ENCODE data around the gene USP20. TPM values are rescaled to one million over a fixed set of nuclear protein-coding genes. Genes with fewer than 3 reads are reported as not detected.
"Not testable (repeated sequence)": the region's sequence is repeated elsewhere in the genome, so short reads cannot be mapped to it uniquely, and the experiment has no call there.

USP20 gene
- total and polyA plus RNA-seq, 4 donors = 11.4 to 38.9 (median 24.0) TPM

- H3K27ac ChIP-seq (ENCODE audit: low read depth, low read length) = no peak overlapping the region
- DNase-seq (ENCODE audit: low read depth in 4 of 6, low spot score in 6 of 6) = no peak
- no peak overlapping the region for H3K4me3 ChIP-seq (ENCODE audit: low read depth, low read length)
- 74% methylated on average over 15 of the region's 27 CpGs for WGBS (ENCODE audit: insufficient coverage)
- H3K4me1 ChIP-seq (ENCODE audit: control insufficient read depth, insufficient read depth, low read length) = peaks cover 39% of the 10 kb centered on the region
- H3K9me3 ChIP-seq (ENCODE audit: control insufficient read depth, insufficient read depth, low read length) = no peaks in the 10 kb centered on the region
- H3K36me3 ChIP-seq (ENCODE audit: control insufficient read depth, insufficient read depth, low read length) = peaks cover 59% of the 10 kb centered on the region
- H3K27me3 ChIP-seq (ENCODE audit: control insufficient read depth, insufficient read depth, low read length) = no peaks in the 10 kb centered on the region
Measured at GRCh38 chr9:129887334-129888292, 52.4 kb downstream of the USP20 start.

GRCh38 chr9:129888293-129889121 is 53.2 kb downstream of the USP20 start:
- no peak for DNase-seq (ENCODE audit: low read depth in 4 of 6, low spot score in 6 of 6)
- H3K4me3 ChIP-seq (ENCODE audit: low read depth, low read length) = no peak overlapping the region
- H3K27me3 ChIP-seq (ENCODE audit: control insufficient read depth, insufficient read depth, low read length) = no peaks in the 10 kb centered on the region
- WGBS (ENCODE audit: insufficient coverage) = 87% methylated on average over 15 of the region's 29 CpGs
- H3K27ac ChIP-seq (ENCODE audit: low read depth, low read length) = no peak overlapping the region
- peaks cover 39% of the 10 kb centered on the region for H3K4me1 ChIP-seq (ENCODE audit: control insufficient read depth, insufficient read depth, low read length)
- peaks cover 50% of the 10 kb centered on the region for H3K36me3 ChIP-seq (ENCODE audit: control insufficient read depth, insufficient read depth, low read length)
- H3K9me3 ChIP-seq (ENCODE audit: control insufficient read depth, insufficient read depth, low read length) = no peaks in the 10 kb centered on the region

GRCh38 chr9:129889122-129889940 is 54.1 kb downstream of the USP20 start:
- Histone ChIP-seq H3K4me3 (ENCODE audit: low read depth, low read length) (no peak overlapping the region), H3K27me3 (ENCODE audit: control insufficient read depth, insufficient read depth, low read length) (no peaks in the 10 kb centered on the region), H3K27ac (ENCODE audit: low read depth, low read length) (no peak overlapping the region), H3K36me3 (ENCODE audit: control insufficient read depth, insufficient read depth, low read length) (peaks cover 50% of the 10 kb centered on the region), H3K4me1 (ENCODE audit: control insufficient read depth, insufficient read depth, low read length) (peaks cover 33% of the 10 kb centered on the region), H3K9me3 (ENCODE audit: control insufficient read depth, insufficient read depth, low read length) (no peaks in the 10 kb centered on the region)
- 95% methylated on average over 22 of the region's 31 CpGs for WGBS (ENCODE audit: insufficient coverage)
- DNase-seq (ENCODE audit: low read depth in 4 of 6, low spot score in 6 of 6) = no peak

- Histone ChIP-seq H3K4me1 (ENCODE audit: control insufficient read depth, insufficient read depth, low read length) (peaks cover 26% of the 10 kb centered on the region), H3K27me3 (ENCODE audit: control insufficient read depth, insufficient read depth, low read length) (no peaks in the 10 kb centered on the region), H3K9me3 (ENCODE audit: control insufficient read depth, insufficient read depth, low read length) (no peaks in the 10 kb centered on the region), H3K27ac (ENCODE audit: low read depth, low read length) (no peak overlapping the region), H3K4me3 (ENCODE audit: low read depth, low read length) (no peak overlapping the region), H3K36me3 (ENCODE audit: control insufficient read depth, insufficient read depth, low read length) (peaks cover 47% of the 10 kb centered on the region)
- no peak for DNase-seq (ENCODE audit: low read depth in 4 of 6, low spot score in 6 of 6)
- 43% methylated on average over 26 of the region's 37 CpGs for WGBS (ENCODE audit: insufficient coverage)
Measured at GRCh38 chr9:129889941-129890717, 54.9 kb downstream of the USP20 start.

- H3K9me3 ChIP-seq (ENCODE audit: control insufficient read depth, insufficient read depth, low read length); DNase-seq (ENCODE audit: low read depth in 4 of 6, low spot score in 6 of 6); H3K27ac ChIP-seq (ENCODE audit: low read depth, low read length); H3K4me3 ChIP-seq (ENCODE audit: low read depth, low read length); H3K27me3 ChIP-seq (ENCODE audit: control insufficient read depth, insufficient read depth, low read length): not testable (repeated sequence)
- Histone ChIP-seq H3K4me1 (ENCODE audit: control insufficient read depth, insufficient read depth, low read length) (peaks cover 19% of the 10 kb centered on the region), H3K36me3 (ENCODE audit: control insufficient read depth, insufficient read depth, low read length) (peaks cover 46% of the 10 kb centered on the region)
- 78% methylated on average over 9 of the region's 14 CpGs for WGBS (ENCODE audit: insufficient coverage)
Measured at GRCh38 chr9:129890718-129891299, 55.6 kb downstream of the USP20 start.

- Histone ChIP-seq H3K36me3 (ENCODE audit: control insufficient read depth, insufficient read depth, low read length) (peaks cover 47% of the 10 kb centered on the region), H3K27ac (ENCODE audit: low read depth, low read length) (peak overlapping the region; percentile 52), H3K9me3 (ENCODE audit: control insufficient read depth, insufficient read depth, low read length) (no peaks in the 10 kb centered on the region), H3K4me3 (ENCODE audit: low read depth, low read length) (no peak overlapping the region), H3K27me3 (ENCODE audit: control insufficient read depth, insufficient read depth, low read length) (no peaks in the 10 kb centered on the region), H3K4me1 (ENCODE audit: control insufficient read depth, insufficient read depth, low read length) (peaks cover 11% of the 10 kb centered on the region)
- WGBS (ENCODE audit: insufficient coverage) = 20% methylated on average over 1 of the region's 4 CpGs
- DNase-seq (ENCODE audit: low read depth in 4 of 6, low spot score in 6 of 6) = no peak
Measured at GRCh38 chr9:129891569-129891968, 56.3 kb downstream of the USP20 start.

- 73% methylated on average over 6 of the region's 9 CpGs for WGBS (ENCODE audit: insufficient coverage)
- Histone ChIP-seq H3K27me3 (ENCODE audit: control insufficient read depth, insufficient read depth, low read length) (no peaks in the 10 kb centered on the region), H3K9me3 (ENCODE audit: control insufficient read depth, insufficient read depth, low read length) (no peaks in the 10 kb centered on the region), H3K36me3 (ENCODE audit: control insufficient read depth, insufficient read depth, low read length) (peaks cover 52% of the 10 kb centered on the region), H3K4me3 (ENCODE audit: low read depth, low read length) (no peak overlapping the region), H3K4me1 (ENCODE audit: control insufficient read depth, insufficient read depth, low read length) (peaks cover 11% of the 10 kb centered on the region), H3K27ac (ENCODE audit: low read depth, low read length) (no peak overlapping the region)
- peak in 1 of 6 donors; percentile 50 for DNase-seq (ENCODE audit: low read depth in 4 of 6, low spot score in 6 of 6)
Measured at GRCh38 chr9:129894120-129894823, 59.0 kb downstream of the USP20 start.

Measured in spinal cord (tissue), 10 donors.